PFSK-1 (cell line): ENCODE results near the gene DDC.

Experiments
- FOXP2 ChIP-seq: optimal IDR thresholded peaks from 2 replicates; pipeline ENCODE3; 2011; ENCODE audit warnings: borderline replicate concordance, control low read depth, inconsistent platforms; ENCODE audit not compliant: insufficient read depth; ENCODE audit errors: extremely low read length, extremely low read depth
- POLR2AphosphoS5 ChIP-seq: IDR thresholded peaks from 2 replicates; pipeline ENCODE4 v1.6.1; 2012; ENCODE audit warnings: low read depth, mild to moderate bottlenecking, control low read depth, low read length, moderate library complexity
- REST ChIP-seq, 2 experiments: IDR thresholded peaks; 2 replicates each; pipeline versions ENCODE4 v1.6.1 to v1.8.0; 2011 to 2012; ENCODE audit warnings: low read depth in 2 of 2, low read length in 2 of 2, control low read depth in 1 of 2, inconsistent platforms in 1 of 2, mild to moderate bottlenecking in 1 of 2, moderate library complexity in 1 of 2; ENCODE audit not compliant: insufficient read depth in 1 of 2
- SIN3A ChIP-seq: IDR thresholded peaks from 2 replicates; pipeline ENCODE4 v1.6.1; 2012; ENCODE audit warnings: mild to moderate bottlenecking, low read length, moderate library complexity, borderline replicate concordance; ENCODE audit not compliant: insufficient read depth
- TAF1 ChIP-seq: IDR thresholded peaks from 2 replicates; pipeline ENCODE4 v1.6.1; 2012; ENCODE audit warnings: low read length, control low read depth, borderline replicate concordance; ENCODE audit not compliant: insufficient read depth

Gene DDC

GRCh38 chr7:50608196-50608906 is 43.1 kb upstream of the DDC start:
- TF ChIP-seq REST (IDR thresholded peaks at IDR 0.05; ENCODE audit: insufficient read depth in 1 of 2, low read depth in 2 of 2, low read length in 2 of 2) (no peak), POLR2AphosphoS5 (no peak), FOXP2 (no peak), SIN3A (no peak)

GRCh38 chr7:50607524-50608125 is 42.4 kb upstream of the DDC start:
- TF ChIP-seq FOXP2 (no peak), TAF1 (no peak), REST (IDR thresholded peaks at IDR 0.05; ENCODE audit: insufficient read depth in 1 of 2, low read depth in 2 of 2, low read length in 2 of 2) (no peak), POLR2AphosphoS5 (no peak), SIN3A (no peak)

GRCh38 chr7:50605059-50605458 is 39.9 kb upstream of the DDC start:
- TF ChIP-seq FOXP2 (no peak), TAF1 (no peak), SIN3A (no peak)

- TF ChIP-seq FOXP2 (no peak), SIN3A (no peak), TAF1 (no peak), REST (IDR thresholded peaks at IDR 0.05; ENCODE audit: insufficient read depth in 1 of 2, low read depth in 2 of 2, low read length in 2 of 2) (no peak), POLR2AphosphoS5 (no peak)
Observed at GRCh38 chr7:50603287-50603686, 38.1 kb upstream of the DDC start.

GRCh38 chr7:50599385-50599784 is 34.2 kb upstream of the DDC start:
- TF ChIP-seq POLR2AphosphoS5 (no peak), TAF1 (no peak), SIN3A (no peak), FOXP2 (no peak), REST (IDR thresholded peaks at IDR 0.05; ENCODE audit: insufficient read depth in 1 of 2, low read depth in 2 of 2, low read length in 2 of 2) (no peak)
